H7 (cell line): ENCODE measurements around the gene HUNK. TPM values are rescaled to one million over a fixed set of nuclear protein-coding genes. Genes with fewer than 3 reads are reported as not detected.
A peak's percentile ranks its signal among the peaks of the same experiment; 100 is the strongest.
"Not testable (repeated sequence)": the region's sequence is repeated elsewhere in the genome, so short reads cannot be mapped to it uniquely, and the experiment has no call there.

Source experiments
- DNase-seq: peaks from one replicate; pipeline ENCODE4 v3.0.0; 2012
- H3K27me3 ChIP-seq: 2 replicates; pipeline ENCODE4 v1.6.0; 2011; ENCODE audit warnings: mild to moderate bottlenecking, low read length; ENCODE audit not compliant: control insufficient read depth, insufficient read depth
- H3K36me3 ChIP-seq: replicated peaks from 2 replicates; pipeline ENCODE4 v1.5.1; 2011; ENCODE audit warnings: low read length; ENCODE audit not compliant: control insufficient read depth, insufficient read depth
- H3K4me3 ChIP-seq: 2 replicates; pipeline ENCODE4 v1.5.1; 2011; ENCODE audit warnings: low read depth, mild to moderate bottlenecking, control low read depth, low read length, moderate library complexity; ENCODE audit not compliant: insufficient read depth
- total RNA-seq: library from RNA; depleted of rRNA; stranded (reverse); fragments of >200 nt; shearing (Covaris generic); gene quantifications from 2 replicates; pipeline ENCODE4 v1.2.3, GENCODE V29; 2014

The HUNK gene
- total RNA-seq, 1 experiment from 2014 or later = 3.2 TPM

GRCh38 chr21:31857096-31857495, 15.7 kb upstream of the HUNK start:
- no peaks in the 10 kb centered on the region for H3K27me3 ChIP-seq
- DNase-seq = no peak

GRCh38 chr21:31857631-31858030, 15.2 kb upstream of the HUNK start:
- not testable (repeated sequence) for H3K4me3 ChIP-seq, H3K36me3 ChIP-seq, H3K27me3 ChIP-seq, DNase-seq

More at GRCh38 chr21:31857096-31857495, 15.7 kb upstream of the HUNK start:
- Histone ChIP-seq H3K36me3 (no peaks in the 10 kb centered on the region), H3K4me3 (no peak overlapping the region)

GRCh38 chr21:31860851-31861250, 12.0 kb upstream of the HUNK start:
- DNase-seq = no peak
- Histone ChIP-seq H3K4me3 (no peak overlapping the region), H3K27me3 (no peaks in the 10 kb centered on the region), H3K36me3 (no peaks in the 10 kb centered on the region)

GRCh38 chr21:31862078-31862477, 10.7 kb upstream of the HUNK start:
- Histone ChIP-seq H3K4me3 (no peak overlapping the region), H3K27me3 (no peaks in the 10 kb centered on the region), H3K36me3 (no peaks in the 10 kb centered on the region)
- DNase-seq = no peak

GRCh38 chr21:31865429-31865970, 7.3 kb upstream of the HUNK start:
- no peak for DNase-seq
- no peaks in the 10 kb centered on the region for H3K36me3 ChIP-seq
- H3K27me3 ChIP-seq = no peaks in the 10 kb centered on the region; the same call in none of the 2 replicates
- H3K4me3 ChIP-seq = no peak overlapping the region

- H3K4me3 ChIP-seq = no peak overlapping the region
- DNase-seq = peak; percentile 85
- no peaks in the 10 kb centered on the region for H3K36me3 ChIP-seq
- peaks cover 1% of the 10 kb centered on the region for H3K27me3 ChIP-seq
Measured at GRCh38 chr21:31866077-31866511, 6.7 kb upstream of the HUNK start.

GRCh38 chr21:31869750-31870149, 3.1 kb upstream of the HUNK start:
- Histone ChIP-seq H3K36me3 (no peaks in the 10 kb centered on the region), H3K4me3 (no peak overlapping the region), H3K27me3 (peaks cover 15% of the 10 kb centered on the region)
- no peak for DNase-seq

- Histone ChIP-seq H3K36me3 (no peaks in the 10 kb centered on the region), H3K27me3 (peaks cover 16% of the 10 kb centered on the region), H3K4me3 (no peak overlapping the region)
- DNase-seq = peak; percentile 48
Measured at GRCh38 chr21:31870472-31871193, 2.2 kb upstream of the HUNK start.

- H3K27me3 ChIP-seq = peaks cover 16% of the 10 kb centered on the region
- not testable (repeated sequence) for H3K36me3 ChIP-seq, DNase-seq, H3K4me3 ChIP-seq
Measured at GRCh38 chr21:31871371-31871770, 1.4 kb upstream of the HUNK start.

- Histone ChIP-seq H3K4me3 (peak overlapping the region; percentile 72), H3K27me3 (peaks cover 16% of the 10 kb centered on the region), H3K36me3 (no peaks in the 10 kb centered on the region)
- DNase-seq = peak; percentile 39
Measured at GRCh38 chr21:31872072-31872451, 758 bp upstream of the HUNK start.

- Histone ChIP-seq H3K27me3 (peaks cover 16% of the 10 kb centered on the region), H3K36me3 (no peaks in the 10 kb centered on the region), H3K4me3 (peak overlapping the region; percentile 72)
- peak; percentile 84 for DNase-seq
Measured at GRCh38 chr21:31873275-31873695, 465 bp downstream of the HUNK start.

- no peaks in the 10 kb centered on the region for H3K36me3 ChIP-seq
- H3K4me3 ChIP-seq = peak overlapping the region; percentile 72
- peak; percentile 91 for DNase-seq
- H3K27me3 ChIP-seq = peaks cover 16% of the 10 kb centered on the region
Measured at GRCh38 chr21:31873696-31874599, 1.1 kb downstream of the HUNK start.

GRCh38 chr21:31874812-31875212, 2.0 kb downstream of the HUNK start:
- Histone ChIP-seq H3K4me3 (no peak overlapping the region; the same call in 1 of the 2 replicates), H3K27me3 (peaks cover 16% of the 10 kb centered on the region), H3K36me3 (no peaks in the 10 kb centered on the region)
- DNase-seq = peak; percentile 70

- Histone ChIP-seq H3K4me3 (no peak overlapping the region), H3K36me3 (no peaks in the 10 kb centered on the region)
- DNase-seq = no peak
Measured at GRCh38 chr21:31875496-31876015, 2.7 kb downstream of the HUNK start.

More at GRCh38 chr21:31875496-31876015, 2.7 kb downstream of the HUNK start:
- peaks cover 16% of the 10 kb centered on the region for H3K27me3 ChIP-seq
